ENCODE results near the gene SMIM11.

Gene SMIM11

DNA sequence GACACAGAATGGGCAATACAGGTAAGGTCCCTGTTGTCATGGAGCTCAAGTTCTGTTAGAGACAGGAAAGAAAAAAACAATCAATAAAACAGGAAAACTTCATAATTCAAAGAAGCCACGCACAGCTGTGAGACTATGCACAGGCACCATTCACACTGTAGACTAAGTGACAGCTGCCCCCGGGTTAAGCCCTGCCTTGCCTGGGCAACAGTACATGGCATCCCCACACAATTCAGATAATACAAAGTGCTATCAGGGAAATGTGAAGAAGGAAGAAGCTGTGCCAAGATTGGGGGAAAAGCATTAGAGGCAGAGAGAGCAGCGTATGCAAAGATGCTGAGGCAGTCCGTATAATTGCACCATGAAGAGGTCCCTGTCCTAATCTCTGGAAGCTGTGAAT lies 20.5 kb upstream of the SMIM11 start:
- H3K27ac ChIP-seq: no peak overlapping the region
- no peak for TF ChIP-seq CTCF (conservative IDR thresholded peaks at IDR 0.05)

DNA sequence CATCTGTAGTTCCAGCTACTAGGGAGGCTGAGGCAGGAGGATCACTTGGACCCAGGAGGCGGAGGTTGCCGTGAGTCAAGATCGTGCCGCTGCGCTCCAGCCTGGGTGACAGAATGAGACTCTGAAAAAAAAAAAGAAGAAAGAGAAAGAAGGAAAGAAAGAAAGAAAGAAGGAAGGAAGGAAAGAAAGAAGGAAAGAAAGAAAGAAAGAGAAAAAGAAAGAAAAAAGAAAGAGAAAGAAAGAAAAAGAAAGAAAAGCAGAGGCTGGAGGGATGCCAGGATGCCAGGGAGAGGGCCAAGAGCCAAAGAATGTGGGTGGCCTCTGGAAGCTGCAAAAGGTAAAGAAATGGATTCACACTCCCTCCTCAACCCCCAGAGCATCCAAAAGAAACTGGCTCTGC lies 19.7 kb upstream of the SMIM11 start:
- TF ChIP-seq CTCF (conservative IDR thresholded peaks at IDR 0.05): no peak

GRCh38 chr21:34357889-34358288 lies 17.4 kb upstream of the SMIM11 start:
- TF ChIP-seq CTCF (conservative IDR thresholded peaks at IDR 0.05): no peak
- H3K27ac ChIP-seq: no peak overlapping the region

More for the DNA sequence above, 19.7 kb upstream of the SMIM11 start:
- no peak overlapping the region for H3K27ac ChIP-seq

- H3K27ac ChIP-seq: no peak overlapping the region
- TF ChIP-seq CTCF (conservative IDR thresholded peaks at IDR 0.05): no peak
Measured at GRCh38 chr21:34358866-34359265, 16.4 kb upstream of the SMIM11 start.

DNA sequence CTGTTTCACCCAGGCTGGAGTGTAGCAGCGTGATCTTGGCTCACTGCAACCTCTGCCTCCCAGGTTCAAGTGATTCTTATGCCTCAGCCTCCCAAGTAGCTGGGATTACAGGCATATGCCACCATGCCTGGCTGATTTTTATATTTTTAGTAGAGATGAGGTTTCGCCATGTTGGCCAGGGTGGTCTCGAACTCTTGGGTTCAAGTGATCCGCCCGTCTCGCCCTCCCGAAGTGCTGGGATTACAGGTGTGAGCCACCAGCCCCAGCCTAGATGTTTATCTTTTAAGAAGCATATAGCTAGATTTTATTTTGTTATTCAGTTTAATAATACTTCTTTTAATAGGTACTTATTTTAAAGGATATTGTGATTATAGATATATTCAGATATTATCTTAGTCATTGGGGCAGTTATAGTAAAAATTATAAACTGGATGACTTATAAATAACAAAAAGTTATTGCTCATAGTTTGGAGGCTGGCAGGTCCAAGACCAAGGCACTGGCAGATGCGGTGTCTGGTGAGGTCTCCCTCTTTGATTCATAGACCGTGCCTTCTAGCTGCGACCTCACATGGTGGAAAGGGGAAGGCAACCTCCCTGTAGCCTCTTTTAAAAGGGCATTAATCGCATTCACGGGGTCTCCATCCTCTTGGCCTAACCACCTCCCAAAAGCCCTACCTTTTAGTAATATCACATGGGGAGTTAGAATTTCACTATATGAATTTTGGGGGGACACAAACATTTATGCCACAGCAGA lies 14.6 kb upstream of the SMIM11 start:
- TF ChIP-seq CTCF (conservative IDR thresholded peaks at IDR 0.05): peak; percentile 60
- no peak overlapping the region for H3K27ac ChIP-seq

DNA sequence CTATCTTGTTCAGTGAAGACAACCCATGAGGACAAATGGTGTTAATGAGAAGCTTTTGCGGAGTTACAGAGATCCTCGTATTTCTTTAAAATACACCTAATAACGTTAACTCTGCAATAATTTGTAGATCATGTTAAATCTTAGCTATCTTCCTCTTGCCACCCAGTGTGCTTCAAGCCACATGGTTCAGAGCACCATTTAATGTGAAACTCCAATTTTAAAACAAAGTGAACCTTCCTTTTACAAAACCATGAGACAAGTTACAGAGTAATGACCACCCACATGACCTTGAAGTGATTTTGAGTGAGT lies 13.2 kb upstream of the SMIM11 start:
- TF ChIP-seq CTCF (conservative IDR thresholded peaks at IDR 0.05): no peak; the same call in 1 of the 2 replicates
- no peak overlapping the region for H3K27ac ChIP-seq

DNA sequence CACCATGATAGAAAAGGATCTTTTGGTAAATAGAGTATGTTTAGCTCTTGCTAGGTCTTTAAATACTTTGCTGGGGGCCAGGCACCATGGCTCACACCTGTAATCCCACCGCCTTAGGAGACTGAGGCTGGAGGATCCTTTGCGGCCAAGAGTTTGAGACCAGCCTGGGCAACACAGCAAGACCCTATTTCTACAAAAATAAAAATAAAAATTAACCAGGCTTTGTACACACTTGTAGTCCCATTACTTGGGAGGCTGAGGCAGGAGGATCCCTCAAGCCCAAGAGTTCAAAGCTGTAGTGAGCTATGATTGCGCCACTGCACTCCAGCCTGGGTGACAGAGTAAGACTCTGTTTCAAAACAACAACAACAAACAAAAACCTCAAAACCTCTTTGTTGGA lies 12.6 kb upstream of the SMIM11 start:
- TF ChIP-seq CTCF (conservative IDR thresholded peaks at IDR 0.05): no peak
- H3K27ac ChIP-seq: no peak overlapping the region
